HAP-1 (cell line): ENCODE measurements around the gene MNX1.
A peak's percentile ranks its signal among the peaks of the same experiment; 100 is the strongest.

Experiments used
- DNase-seq, 2 experiments: peaks; one replicate each; pipeline ENCODE4 v3.0.0-alpha.2; 2016 to 2020; ENCODE audit warnings: low spot score in 2 of 2
- H3K27me3 ChIP-seq: fragments of 250-450 bp; sonication (Bioruptor Pico); 2 replicates; pipeline ENCODE4 v1.5.1; 2020; ENCODE audit warnings: low read depth, mild to moderate bottlenecking, moderate library complexity
- H3K36me3 ChIP-seq: fragments of 250-450 bp; sonication (Bioruptor Pico); replicated peaks from 2 replicates; pipeline ENCODE4 v1.5.1; 2020; ENCODE audit warnings: mild to moderate bottlenecking
- H3K4me1 ChIP-seq: fragments of 250-450 bp; sonication (Bioruptor Pico); 2 replicates; pipeline ENCODE4 v1.5.1; 2020; ENCODE audit warnings: mild to moderate bottlenecking
- H3K4me3 ChIP-seq: fragments of 250-450 bp; sonication (Bioruptor Pico); 2 replicates; pipeline ENCODE4 v1.5.1; 2020; ENCODE audit warnings: mild to moderate bottlenecking, moderate library complexity
- H3K9me3 ChIP-seq: fragments of 250-450 bp; sonication (Bioruptor Pico); 2 replicates; pipeline ENCODE4 v1.5.1; 2020; ENCODE audit warnings: mild to moderate bottlenecking, moderate library complexity
- in situ Hi-C: fragments of 300-500 bp; cut with MboI; formaldehyde crosslinking; loops from 3 replicates; pipeline ENCODE4 v1.14.3; 2020; ENCODE audit warnings: low sequenced_read_pairs, inconsistent platforms, mixed read lengths

MNX1 gene

DNA sequence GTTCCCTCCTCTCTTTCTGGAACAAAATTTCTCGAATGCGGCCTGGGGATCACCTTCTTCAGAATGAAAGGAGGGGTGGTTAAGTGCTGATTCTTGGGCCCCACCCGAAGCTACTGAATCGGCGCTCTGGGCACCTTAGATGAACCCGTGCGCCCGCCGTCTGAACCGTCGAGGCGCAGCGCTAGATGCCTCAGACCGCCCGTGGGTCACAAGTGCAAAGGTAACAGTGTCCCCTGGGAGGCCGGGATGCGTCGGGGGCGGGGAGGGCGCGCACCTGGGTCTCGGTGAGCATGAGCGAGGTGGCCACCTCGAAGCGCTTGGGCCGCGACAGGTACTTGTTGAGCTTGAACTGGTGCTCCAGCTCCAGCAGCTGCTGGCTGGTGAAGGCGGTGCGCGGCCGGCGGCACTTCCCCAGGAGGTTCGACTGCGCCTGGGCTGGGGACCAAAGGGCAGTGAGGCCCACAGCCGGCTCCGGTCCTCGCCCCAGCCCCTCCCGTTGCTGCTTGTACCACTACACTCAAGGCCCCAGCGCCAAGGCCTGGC is 4.2 kb downstream of the MNX1 start:
- in situ Hi-C loops, result no loop called here
- Histone ChIP-seq H3K27me3 (no peaks in the 10 kb centered on the region), H3K4me1 (peaks cover 12% of the 10 kb centered on the region), H3K36me3 (0 out of 2 replicates have a peak, but pooled peaks cover 3% of the 10 kb centered on the region), H3K9me3 (no peaks in the 10 kb centered on the region), H3K4me3 (no peak overlapping the region)
- DNase-seq, result no peak

- in situ Hi-C loops, result no loop called here
- DNase-seq, result no peak
- Histone ChIP-seq H3K4me3 (no peak overlapping the region), H3K36me3 (0 out of 2 replicates have a peak, but pooled peaks cover 3% of the 10 kb centered on the region), H3K4me1 (peaks cover 9% of the 10 kb centered on the region), H3K27me3 (no peaks in the 10 kb centered on the region), H3K9me3 (no peaks in the 10 kb centered on the region)
Observed at GRCh38 chr7:157005456-157006204, 4.8 kb downstream of the MNX1 start.

DNA sequence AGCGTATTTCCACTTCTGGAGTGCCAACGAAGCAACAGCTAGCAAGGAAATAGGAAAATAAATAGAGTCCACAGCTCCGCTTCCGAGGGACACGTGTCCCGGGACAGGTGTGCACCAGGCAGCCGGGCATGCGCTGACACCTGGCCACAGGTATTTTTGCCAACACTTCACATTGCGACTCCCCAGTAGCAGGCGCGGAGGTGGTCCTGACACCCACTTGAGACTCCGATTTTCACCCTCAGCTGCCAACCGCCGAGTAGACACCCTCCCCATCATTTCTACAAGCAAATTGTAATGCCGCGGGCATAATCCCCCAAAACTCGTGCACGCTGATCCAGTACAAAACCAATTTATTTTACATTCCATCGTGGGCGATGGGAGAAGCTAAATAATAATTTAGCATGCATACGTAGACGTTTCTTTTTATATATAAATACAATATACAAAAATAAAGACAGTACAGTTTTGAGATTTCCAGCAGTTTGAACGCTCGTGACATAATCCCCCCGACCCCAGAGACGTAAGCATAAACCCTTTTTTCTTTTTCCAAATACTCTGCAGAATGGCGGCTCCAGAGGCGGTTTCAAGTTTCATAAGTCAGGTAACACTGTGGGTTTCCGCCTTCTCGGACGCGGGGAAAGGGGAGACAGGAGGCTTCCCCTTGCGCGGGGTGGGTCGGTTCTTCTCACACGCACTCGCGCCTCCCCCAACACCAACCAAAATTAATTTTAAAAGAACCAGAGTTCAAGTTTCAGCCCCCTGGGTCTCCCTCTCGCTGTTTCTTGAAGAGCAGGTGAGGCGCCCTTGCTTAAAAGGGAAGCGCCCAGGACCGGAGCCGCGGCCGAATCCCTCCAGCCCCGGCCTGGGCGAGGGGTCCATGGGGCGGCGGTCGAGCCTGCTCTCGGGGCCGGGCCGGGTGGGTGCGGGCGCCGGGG is 5.7 kb downstream of the MNX1 start:
- peaks cover 9% of the 10 kb centered on the region for H3K4me1 ChIP-seq
- H3K9me3 ChIP-seq, result no peaks in the 10 kb centered on the region
- in situ Hi-C loops, result no loop called here
- no peak for DNase-seq
- H3K4me3 ChIP-seq, result no peak overlapping the region
- 0 out of 2 replicates have a peak, but pooled peaks cover 3% of the 10 kb centered on the region for H3K36me3 ChIP-seq
- H3K27me3 ChIP-seq, result no peaks in the 10 kb centered on the region

DNA sequence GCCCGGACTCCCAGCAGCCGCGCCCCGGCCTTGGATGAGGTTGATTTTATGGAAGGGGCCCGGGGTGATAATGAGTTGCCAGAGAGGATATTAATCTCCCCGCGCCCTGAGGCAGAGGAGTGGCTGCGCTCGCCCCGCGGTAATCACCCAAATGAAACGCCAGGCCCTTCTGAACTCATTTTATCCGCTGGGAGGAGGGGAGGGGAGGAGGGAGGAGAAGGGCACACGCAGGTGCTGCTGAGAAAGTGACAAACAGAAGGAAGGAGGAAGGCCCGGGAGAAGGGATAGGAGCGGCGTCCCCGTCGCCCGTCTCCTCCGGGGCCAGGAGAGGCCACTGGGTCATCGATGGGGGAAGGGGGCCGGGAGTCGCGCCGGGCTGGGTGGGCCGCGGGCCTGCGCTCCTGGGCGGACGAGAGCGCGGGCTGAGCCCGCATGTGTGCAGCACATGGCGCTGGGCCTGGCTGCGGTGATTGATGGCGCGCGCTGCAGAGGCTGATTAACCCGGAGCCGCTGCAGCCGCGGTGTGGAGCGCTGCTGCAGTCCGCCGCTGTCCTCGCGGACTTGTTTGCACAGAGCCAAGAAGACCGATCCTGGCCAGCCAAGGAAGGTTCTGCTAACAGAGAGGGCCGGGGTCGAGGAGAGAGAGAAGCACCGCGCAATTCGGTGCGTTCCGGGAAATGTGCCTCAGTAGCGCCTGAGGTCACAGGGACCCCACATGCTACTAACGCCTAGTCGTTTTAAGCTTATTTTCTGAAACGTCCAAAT is 6.5 kb downstream of the MNX1 start:
- peak in 1 of 2 experiments; percentile 43 for DNase-seq
- Histone ChIP-seq H3K9me3 (no peaks in the 10 kb centered on the region), H3K36me3 (0 out of 2 replicates have a peak, but pooled peaks cover 3% of the 10 kb centered on the region), H3K27me3 (no peaks in the 10 kb centered on the region), H3K4me3 (no peak overlapping the region), H3K4me1 (peaks cover 9% of the 10 kb centered on the region)
- in situ Hi-C loops, result no loop called here

DNA sequence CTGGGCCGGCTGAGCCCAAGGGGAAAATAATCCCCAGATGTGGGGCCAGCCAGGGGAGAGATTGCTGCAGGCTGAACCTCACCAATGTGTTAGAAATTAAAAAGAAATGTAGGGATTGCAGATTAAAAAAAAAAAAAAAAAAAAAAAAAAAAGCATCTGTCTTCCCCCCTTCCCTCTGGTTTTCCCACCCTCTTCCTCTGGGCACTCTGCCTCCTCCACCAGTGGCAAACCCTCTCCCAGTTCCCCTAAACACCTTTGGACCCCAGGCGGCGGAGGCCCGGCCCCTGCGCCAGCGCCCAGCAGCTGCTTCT is 7.1 kb downstream of the MNX1 start:
- no peaks in the 10 kb centered on the region for H3K27me3 ChIP-seq
- no peak overlapping the region for H3K4me3 ChIP-seq
- H3K36me3 ChIP-seq, result 0 out of 2 replicates have a peak, but pooled peaks cover 3% of the 10 kb centered on the region
- DNase-seq, result no peak
- H3K4me1 ChIP-seq, result peaks cover 9% of the 10 kb centered on the region
- in situ Hi-C loops, result no loop called here
- H3K9me3 ChIP-seq, result no peaks in the 10 kb centered on the region

DNA sequence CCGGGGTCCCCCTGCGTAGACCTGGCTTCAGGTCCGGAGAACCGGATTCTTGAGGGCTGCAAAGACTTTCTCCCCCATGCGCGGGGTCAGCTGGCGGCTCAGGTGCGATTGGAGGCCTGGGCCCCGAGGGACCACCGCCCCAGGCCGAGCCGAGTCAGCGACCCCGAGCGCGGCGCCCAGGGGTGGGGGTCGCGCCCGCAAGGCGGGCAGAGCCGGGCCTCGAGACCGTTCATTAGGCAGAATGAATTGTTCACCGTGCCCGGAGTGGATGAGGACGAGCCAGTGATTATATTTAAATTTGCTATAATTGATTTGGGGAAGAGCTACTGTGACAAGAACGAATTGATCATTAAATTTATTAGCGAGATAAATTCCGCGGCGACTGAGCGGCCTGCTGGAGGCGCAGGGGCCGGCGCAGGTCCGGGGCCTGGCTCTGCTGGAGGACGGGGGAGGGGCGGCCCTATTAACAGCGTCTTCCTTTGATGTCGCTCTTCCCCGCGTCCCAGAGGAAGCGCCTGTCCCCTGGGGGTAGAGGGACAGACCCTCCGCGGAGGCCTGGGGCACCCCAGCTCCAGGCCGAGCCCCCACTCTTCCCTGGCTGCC is 7.5 kb downstream of the MNX1 start:
- peaks cover 6% of the 10 kb centered on the region for H3K4me1 ChIP-seq
- DNase-seq, result no peak
- 0 out of 2 replicates have a peak, but pooled peaks cover 3% of the 10 kb centered on the region for H3K36me3 ChIP-seq
- in situ Hi-C loops, result no loop called here
- H3K4me3 ChIP-seq, result no peak overlapping the region
- no peaks in the 10 kb centered on the region for H3K9me3 ChIP-seq
- H3K27me3 ChIP-seq, result no peaks in the 10 kb centered on the region

DNA sequence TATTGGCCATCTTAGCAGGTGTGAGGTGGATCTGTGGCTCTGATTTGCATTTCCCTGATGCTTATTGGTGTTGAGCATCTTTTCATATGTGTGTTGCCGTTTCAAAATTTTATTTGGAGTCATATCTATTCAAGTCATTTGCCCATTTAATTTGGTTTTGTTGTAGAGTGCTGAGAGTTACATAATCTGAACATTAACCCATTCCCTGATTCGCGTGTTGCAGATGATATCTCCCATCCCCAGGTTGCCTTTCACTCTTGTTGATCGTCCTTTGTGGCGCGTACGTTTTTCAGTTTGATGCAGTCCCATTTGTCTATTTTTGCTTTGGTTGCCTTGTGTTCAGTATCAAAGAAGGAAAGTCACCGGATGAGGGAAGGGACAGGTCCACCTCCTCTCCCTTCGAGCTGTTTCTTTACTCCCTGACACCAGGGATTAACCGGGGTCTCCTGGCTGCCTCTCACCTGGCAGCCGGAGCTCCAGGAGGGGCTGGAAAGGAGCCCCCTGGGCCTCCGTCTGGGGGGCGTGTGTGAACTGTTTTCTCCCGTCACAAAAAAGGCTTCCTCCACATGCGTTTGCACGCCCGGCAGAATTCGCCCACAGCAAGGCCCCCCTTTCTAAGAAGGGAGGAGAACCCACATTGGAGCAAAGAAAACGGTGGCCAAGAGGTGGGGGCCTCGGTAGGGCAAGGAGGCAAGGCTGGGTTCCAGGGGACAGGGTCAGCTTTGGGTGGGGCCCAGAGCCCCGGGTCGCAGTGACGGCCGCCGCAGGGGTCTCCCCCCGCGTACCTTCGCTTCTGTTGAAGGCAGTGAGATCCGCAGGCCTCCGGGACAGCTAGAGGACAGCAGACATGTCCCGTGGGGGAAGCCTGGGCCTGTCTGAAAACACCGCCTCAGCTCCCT is 8.3 kb downstream of the MNX1 start:
- Histone ChIP-seq H3K4me3 (no peak overlapping the region), H3K36me3 (0 out of 2 replicates have a peak, but pooled peaks cover 3% of the 10 kb centered on the region), H3K4me1 (peaks cover 2% of the 10 kb centered on the region; the same call in 1 of the 2 replicates), H3K27me3 (no peaks in the 10 kb centered on the region), H3K9me3 (no peaks in the 10 kb centered on the region)
- DNase-seq, result no peak
- in situ Hi-C loops, result no loop called here

GRCh38 chr7:157000741-157001653 is 9.5 kb downstream of the MNX1 start:
- H3K4me3 ChIP-seq, result peak overlapping the region; percentile 10; the same call in 1 of the 2 replicates

GRCh38 chr7:156999958-157000726 is 10.3 kb downstream of the MNX1 start:
- H3K4me1 ChIP-seq, result peaks cover 2% of the 10 kb centered on the region; the same call in 1 of the 2 replicates
- H3K9me3 ChIP-seq, result no peaks in the 10 kb centered on the region
- in situ Hi-C loops, result no loop called here
- H3K27me3 ChIP-seq, result no peaks in the 10 kb centered on the region
- DNase-seq, result peak; percentile 28 to 56
- 0 out of 2 replicates have a peak, but pooled peaks cover 3% of the 10 kb centered on the region for H3K36me3 ChIP-seq
- H3K4me3 ChIP-seq, result peak overlapping the region; percentile 21

More at GRCh38 chr7:157000741-157001653, 9.5 kb downstream of the MNX1 start:
- Histone ChIP-seq H3K36me3 (0 out of 2 replicates have a peak, but pooled peaks cover 3% of the 10 kb centered on the region), H3K27me3 (no peaks in the 10 kb centered on the region), H3K4me1 (peaks cover 2% of the 10 kb centered on the region; the same call in 1 of the 2 replicates), H3K9me3 (no peaks in the 10 kb centered on the region)
- in situ Hi-C loops, result no loop called here
- no peak for DNase-seq

- no peak for DNase-seq
- no peak overlapping the region for H3K4me3 ChIP-seq
- no peaks in the 10 kb centered on the region for H3K36me3 ChIP-seq
- in situ Hi-C loops, result no loop called here
- H3K27me3 ChIP-seq, result no peaks in the 10 kb centered on the region
- H3K9me3 ChIP-seq, result no peaks in the 10 kb centered on the region
- peaks cover 2% of the 10 kb centered on the region; the same call in 1 of the 2 replicates for H3K4me1 ChIP-seq
Observed at GRCh38 chr7:156998988-156999957, 11.2 kb downstream of the MNX1 start.
